K562 (cell line): ENCODE measurements around the gene RNF214. TPM values are rescaled to one million over a fixed set of nuclear protein-coding genes. Genes with fewer than 3 reads are reported as not detected.

Source experiments
- ATAC-seq: fragments of 200-7000 bp; cut with Tn5 transposase; 3 replicates; pipeline ENCODE4 v1.9.1; 2020; ENCODE audit warnings: moderate library complexity
- BruUV-seq: library from RNA; stranded (reverse); fragments of 400-500 nt; replicated peaks from 2 replicates; lab custom pipeline; 2021; lab: Mats Ljungman, UMichigan
- CTCF ChIA-PET: fragments of 300-600 bp; formaldehyde crosslinking; extraction: SDS; loops from one replicate; lab custom pipeline; 2021; ENCODE audit warnings: low intra/inter-chr PET ratio; lab: Yijun Ruan, JAX
- POLR2A ChIA-PET: fragments of 300-600, 350-650 bp; sonication (Branson Sonifier 250); formaldehyde crosslinking; extraction: SDS; loops from one replicate; lab custom pipeline; 2021; ENCODE audit warnings: antibody characterized with exemption, inconsistent platforms; lab: Yijun Ruan, JAX
- DNase-seq, 4 experiments: peaks; one replicate each; pipeline versions ENCODE4 v3.0.0 to v3.0.0-alpha.2; 2011 to 2018; ENCODE audit warnings: low spot score in 3 of 4, mixed read lengths in 3 of 4; ENCODE audit errors: extremely low read depth in 1 of 4
- FAIRE-seq: peaks from 2 replicates; lab custom pipeline; 2011; peaks lifted over from hg19 to GRCh38; lab: Jason Lieb, UNC
- H2AFZ ChIP-seq: 2 replicates; pipeline ENCODE4 v1.6.0; 2011; ENCODE audit warnings: low read depth, low read length, control low read depth, inconsistent platforms
- H3K27ac ChIP-seq: fragments of 200-600 bp; 3 replicates; pipeline ENCODE4 v1.8.0; 2011; ENCODE audit warnings: low read depth, mild to moderate bottlenecking, control low read depth, inconsistent platforms, low read length, moderate library complexity, mixed read lengths; ENCODE audit errors: extremely low read depth
- H3K27me3 ChIP-seq, 2 experiments: fragments of 300-600 bp in 1 of 2; 2 replicates in 1 of 2; 3 replicates in 1 of 2; pipeline versions ENCODE4 v1.6.0 to v1.8.0; 2011; ENCODE audit warnings: inconsistent platforms in 2 of 2, low read length in 2 of 2, mild to moderate bottlenecking in 1 of 2, mixed read lengths in 1 of 2, moderate library complexity in 1 of 2; ENCODE audit not compliant: control insufficient read depth in 2 of 2, insufficient read depth in 2 of 2
- H3K36me3 ChIP-seq: fragments of 300-600 bp; 3 replicates; pipeline ENCODE4 v1.8.0; 2011; ENCODE audit warnings: mild to moderate bottlenecking, low read length, inconsistent platforms; ENCODE audit not compliant: control insufficient read depth, insufficient read depth
- H3K4me1 ChIP-seq, 2 experiments: fragments of 200-600 bp in 1 of 2; replicated peaks in 1 of 2; 2 replicates in 1 of 2; 3 replicates in 1 of 2; pipeline versions ENCODE4 v1.5.1 to v1.8.0; 2011; ENCODE audit warnings: inconsistent platforms in 2 of 2, low read length in 2 of 2, mild to moderate bottlenecking in 1 of 2, mixed read lengths in 1 of 2, moderate library complexity in 1 of 2; ENCODE audit not compliant: control insufficient read depth in 2 of 2, insufficient read depth in 2 of 2
- H3K4me2 ChIP-seq: 2 replicates; pipeline ENCODE4 v1.6.1; 2011; ENCODE audit warnings: low read length, control low read depth, inconsistent platforms, mixed read lengths; ENCODE audit not compliant: insufficient read depth
- H3K4me3 ChIP-seq: fragments of 200-600 bp; sonication (generic), shearing (Covaris generic); 2 replicates; pipeline ENCODE4 v1.5.1; 2016; ENCODE audit warnings: control low read depth, inconsistent platforms
- H3K79me2 ChIP-seq: fragments of 200-600 bp; 3 replicates; pipeline ENCODE4 v1.8.0; 2011; ENCODE audit warnings: low read length, inconsistent platforms; ENCODE audit not compliant: control insufficient read depth, insufficient read depth
- H3K9ac ChIP-seq, 2 experiments: 2 replicates each; pipeline versions ENCODE4 v1.6.0 to v1.6.1; 2011; ENCODE audit warnings: low read depth in 2 of 2, low read length in 2 of 2, control low read depth in 1 of 2, inconsistent platforms in 1 of 2, mild to moderate bottlenecking in 1 of 2, mixed read lengths in 1 of 2; ENCODE audit not compliant: insufficient read depth in 1 of 2
- H3K9me1 ChIP-seq: one replicate; pipeline ENCODE4 v1.6.0; 2011; ENCODE audit warnings: inconsistent platforms, mild to moderate bottlenecking, low read length, moderate library complexity; ENCODE audit not compliant: control insufficient read depth, insufficient read depth
- H3K9me3 ChIP-seq: replicated peaks from 2 replicates; pipeline ENCODE4 v1.5.1; 2011; ENCODE audit warnings: low read depth, low read length, inconsistent platforms; ENCODE audit not compliant: control insufficient read depth, insufficient read depth
- H4K20me1 ChIP-seq: replicated peaks from 2 replicates; pipeline ENCODE4 v1.6.1; 2011; ENCODE audit warnings: low read length, inconsistent platforms, mixed read lengths; ENCODE audit not compliant: control insufficient read depth, insufficient read depth
- HLTF ChIP-seq: fragments of 450-650 bp; IDR thresholded peaks from 2 replicates; pipeline ENCODE4 v1.6.1; 2016
- POLR2G ChIP-seq: fragments of 200-400 bp; formaldehyde crosslinking; IDR thresholded peaks from 2 replicates; pipeline ENCODE4 v1.6.1; 2017; ENCODE audit warnings: low read depth, mild to moderate bottlenecking, antibody characterized with exemption, low read length, moderate library complexity
- ZNF253 ChIP-seq: fragments of 250-450 bp; sonication (Bioruptor Pico); conservative IDR thresholded peaks from 2 replicates; pipeline ENCODE4 v1.6.1; 2021; ENCODE audit warnings: mild to moderate bottlenecking
- WGBS: fragments of 100-300 bp; shearing (Covaris generic); methylation state at CpG from one replicate; pipeline ENCODE4 v1.1.6; 2016; ENCODE audit warnings: low coverage, mixed read lengths; ENCODE audit not compliant: insufficient coverage; ENCODE audit errors: missing lambda C conversion rate; 5-methylcytosine and 5-hydroxymethylcytosine counted together
- in situ Hi-C: fragments of 300-500 bp; cut with MboI; formaldehyde crosslinking; loops from 4 replicates; pipeline ENCODE4 v1.15.0; 2018; ENCODE audit warnings: inconsistent platforms, mixed read lengths
- intact Hi-C: fragments of 100-400 bp; cut with micrococcal nuclease; formaldehyde crosslinking; loops from 2 replicates; pipeline ENCODE4 v1.14.2; 2022
- polyA plus RNA-seq, 8 experiments: library from polyadenylated mRNA; depleted of rRNA in 4 of 8; stranded (reverse) in 5 of 8; unstranded in 3 of 8; fragments of >200 nt; fragmentation: Nextera tagmentation in 2 of 8; fragmentation: Illumina TruSeq in 1 of 8; extraction: Ambion mirVana in 2 of 8; extraction: Trizol in 1 of 8; gene quantifications; 2 replicates each; pipeline versions ENCODE4 v1.2.1 to v1.2.3, GENCODE V29; 2011 to 2014; ENCODE audit warnings: inconsistent platforms in 1 of 8, missing spikeins in 1 of 8
- total RNA-seq, 7 experiments: library from RNA; depleted of rRNA in 6 of 7; stranded (reverse); fragments of >200 nt in 6 of 7; fragmentation: Illumina TruSeq in 2 of 7; extraction: Trizol in 2 of 7; gene quantifications; 2 replicates each; pipeline versions ENCODE4 v1.2.1 to v1.2.3, GENCODE V29; 2011 to 2021; ENCODE audit warnings: low replicate concordance in 1 of 7

RNF214 gene
- total and polyA plus RNA-seq, 9 of the 15 experiments (the other 6 are each of a cell fraction or from before 2014, with no cell fraction given), result 6.6 to 24.8 (median 11.9) TPM

DNA sequence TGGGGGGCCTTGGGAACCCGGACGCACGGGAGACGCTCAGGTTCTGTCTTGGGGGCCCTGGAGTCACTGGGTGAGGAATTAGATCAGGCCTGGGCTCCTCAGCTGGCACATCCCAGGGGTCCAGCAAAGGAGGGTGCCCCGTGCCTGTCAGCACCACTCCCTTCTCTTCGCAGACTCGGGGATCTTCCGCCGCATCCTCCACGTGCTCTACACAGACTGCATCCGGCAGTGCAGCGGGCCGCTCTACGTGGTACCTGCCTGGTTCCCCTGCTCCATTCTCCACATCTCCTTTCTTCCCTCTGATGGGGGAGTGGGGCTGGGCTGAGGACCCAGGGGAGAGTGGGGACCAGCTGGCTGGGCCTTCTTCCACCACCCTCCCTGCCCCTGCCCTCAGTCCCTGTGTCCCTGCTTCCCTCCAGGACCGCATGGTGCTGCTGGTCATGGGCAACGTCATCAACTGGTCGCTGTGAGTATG, 40.0 kb upstream of the RNF214 start:
- intact Hi-C loops (no loop called here), in situ Hi-C loops (no loop called here)
- BruUV-seq, result no TSS peak
- Histone ChIP-seq H3K36me3 (peaks cover 49% of the 10 kb centered on the region; the same call in 2 of the 3 replicates), H3K4me3 (no peak overlapping the region), H2AFZ (no peak overlapping the region), H4K20me1 (peaks cover 3% of the 10 kb centered on the region; the same call in 1 of the 2 replicates), H3K79me2 (no peaks in the 10 kb centered on the region), H3K4me2 (no peak overlapping the region), H3K9me3 (no peaks in the 10 kb centered on the region), H3K27me3 (no peaks in the 10 kb centered on the region), H3K9ac (no peak overlapping the region), H3K9me1 (no peaks in the 10 kb centered on the region), H3K27ac (no peak overlapping the region), H3K4me1 (peaks cover 0 to 15% of the 10 kb centered on the region in 2 experiments; a peak in 2 of 5 replicates)
- ATAC-seq (no peak), DNase-seq (no peak), FAIRE-seq (no peak)
- CTCF ChIA-PET, result no interaction called here
- POLR2A ChIA-PET, result interaction anchor here (0.6 to 1.0 kb wide), 2 partner anchors 9 to 10 kb away, joined by 5 to 6 read pairs; no protein-coding TSS in a partner anchor
- WGBS, result 92% methylated on average over 10 of the region's 17 CpGs
- TF ChIP-seq POLR2G, result peak; percentile 40
- no peak for TF ChIP-seq HLTF

DNA sequence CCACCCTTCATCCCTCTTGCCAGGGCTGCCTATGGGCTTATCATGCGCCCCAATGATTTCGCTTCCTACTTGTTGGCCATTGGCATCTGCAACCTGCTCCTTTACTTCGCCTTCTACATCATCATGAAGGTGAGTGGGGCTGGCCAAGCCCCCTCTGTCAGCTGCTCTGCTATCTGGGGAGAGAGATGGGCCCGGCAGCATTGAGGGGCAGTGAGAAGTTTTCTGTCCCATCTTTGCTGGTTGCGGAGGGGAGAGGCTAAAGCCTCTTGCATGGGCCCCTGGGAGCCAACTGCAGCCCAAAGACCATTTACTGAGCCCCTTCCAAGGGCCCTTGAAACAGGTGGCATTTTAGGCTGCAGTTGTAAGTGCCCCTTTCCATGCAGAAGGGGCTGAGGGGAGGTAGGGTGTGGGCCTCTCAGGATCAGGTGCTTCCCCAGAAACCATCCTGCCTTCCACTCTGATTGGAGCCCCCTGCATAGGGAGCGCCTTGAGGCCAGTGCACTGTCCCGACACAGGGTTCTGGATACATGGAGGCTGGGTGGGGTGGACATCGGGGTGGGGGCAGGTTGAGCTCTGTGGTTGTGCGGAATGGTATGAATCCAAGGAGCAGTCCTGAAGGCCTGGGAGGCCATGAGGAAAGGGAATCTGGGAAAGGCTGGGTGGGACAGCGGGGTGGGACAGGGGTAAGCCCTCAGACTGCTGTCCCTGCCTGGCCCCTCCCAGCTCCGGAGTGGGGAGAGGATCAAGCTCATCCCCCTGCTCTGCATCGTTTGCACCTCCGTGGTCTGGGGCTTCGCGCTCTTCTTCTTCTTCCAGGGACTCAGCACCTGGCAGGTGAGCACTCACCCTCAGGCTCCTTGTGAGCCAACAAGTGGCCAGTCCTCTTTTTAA, 39.1 kb upstream of the RNF214 start:
- WGBS, result 93% methylated on average over 9 of the region's 15 CpGs
- no peak for FAIRE-seq

More for the DNA sequence above, 39.1 kb upstream of the RNF214 start:
- H3K4me3 ChIP-seq, result no peak overlapping the region
- peaks cover 3% of the 10 kb centered on the region for H4K20me1 ChIP-seq
- ATAC-seq (no peak), DNase-seq (no peak)
- POLR2A ChIA-PET, result interaction anchor here (1.0 to 1.2 kb wide), 3 partner anchors 10 to 14 kb away, joined by 3 to 6 read pairs (median 5); no protein-coding TSS in a partner anchor
- CTCF ChIA-PET, result no interaction called here
- no peaks in the 10 kb centered on the region for H3K9me3 ChIP-seq
- no TSS peak for BruUV-seq
- no peak for TF ChIP-seq ZNF253 (CRISPR knock-in tag)
- H3K9ac ChIP-seq, result no peak overlapping the region
- in situ Hi-C loops (no loop called here), intact Hi-C loops (no loop called here)
- peaks cover 0 to 18% of the 10 kb centered on the region in 2 experiments; a peak in 3 of 5 replicates for H3K4me1 ChIP-seq
- no peak overlapping the region for H3K4me2 ChIP-seq
- no peak overlapping the region for H2AFZ ChIP-seq
- H3K9me1 ChIP-seq, result no peaks in the 10 kb centered on the region
- no peaks in the 10 kb centered on the region for H3K27me3 ChIP-seq
- peaks cover 40% of the 10 kb centered on the region; the same call in 2 of the 3 replicates for H3K36me3 ChIP-seq
- no peak overlapping the region for H3K27ac ChIP-seq
- no peaks in the 10 kb centered on the region for H3K79me2 ChIP-seq
